Lower leg skin (tissue), 3 donors: Measurements from ENCODE around the gene RYR2.

Experiments used
- CTCF ChIP-seq, 3 donors: fragments of 450-650 bp; IDR thresholded peaks; one replicate each; pipeline ENCODE4 v1.5.1; 2016; ENCODE audit warnings: antibody characterized with exemption in 3 of 3, mild to moderate bottlenecking in 3 of 3, moderate library complexity in 2 of 3
- POLR2A ChIP-seq, 2 donors: fragments of 450-650 bp; IDR thresholded peaks; one replicate each; pipeline ENCODE4 v1.6.1; 2016 to 2017; ENCODE audit warnings: antibody characterized with exemption in 2 of 2, mild to moderate bottlenecking in 1 of 2, moderate library complexity in 1 of 2

DNA sequence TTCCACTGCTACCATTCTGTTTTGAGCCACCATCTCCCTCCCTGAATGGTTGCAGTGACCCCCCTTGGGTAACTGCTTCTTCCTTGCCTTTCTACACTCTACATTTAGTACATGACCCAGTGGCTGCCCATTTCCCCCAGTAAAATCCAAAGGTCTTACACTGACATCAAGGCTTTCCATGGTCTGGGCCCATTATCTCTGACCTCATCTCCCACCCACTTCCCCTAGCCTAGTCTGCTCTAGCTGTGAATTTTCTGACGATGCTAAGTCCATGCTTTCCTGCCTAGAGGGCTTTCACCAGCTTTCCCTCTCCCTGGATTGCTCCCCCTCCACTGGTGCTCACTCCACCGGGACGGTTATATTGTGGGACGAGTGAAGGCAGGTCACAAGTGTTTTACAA is 219.2 kb downstream of the RYR2 start:
- TF ChIP-seq CTCF (IDR thresholded peaks at IDR 0.05) (no peak), POLR2A (IDR thresholded peaks at IDR 0.05) (no peak)
